Body of pancreas (tissue), 4 donors: ENCODE results near the gene MYBPC1.

Experiments used
- CTCF ChIP-seq, 7 experiments: fragments of 450-650 bp in 4 of 7; fragments of 200-600 bp in 3 of 7; sonication (generic) in 3 of 7; IDR thresholded peaks; one replicate each; pipeline ENCODE4 v1.5.1; 2016 to 2019; ENCODE audit warnings: antibody characterized with exemption in 7 of 7
- POLR2A ChIP-seq, 3 donors: fragments of 450-650 bp; IDR thresholded peaks; one replicate each; pipeline ENCODE4 v1.6.1; 2016; ENCODE audit warnings: antibody characterized with exemption in 3 of 3, mild to moderate bottlenecking in 2 of 3

- no peak for TF ChIP-seq CTCF (IDR thresholded peaks at IDR 0.05)
- TF ChIP-seq POLR2A (IDR thresholded peaks at IDR 0.05) = no peak
Observed at GRCh38 chr12:101582937-101583336, 11.8 kb upstream of the MYBPC1 start.
